Adrenal gland (tissue), 12 donors: ENCODE results near the gene CACNB4. TPM values are rescaled to one million over a fixed set of nuclear protein-coding genes. Genes with fewer than 3 reads are reported as not detected.
"Not testable (repeated sequence)": the region's sequence is repeated elsewhere in the genome, so short reads cannot be mapped to it uniquely, and the experiment has no call there.

Source experiments
- DNase-seq, 7 donors: peaks; one replicate each; pipeline ENCODE4 v3.0.0-alpha.2; 2019 to 2020
- H3K27ac ChIP-seq, 5 donors: fragments of 200-600 bp; sonication (generic) in 4 of 5; 1 replicate in 3 of 5; 2 replicates in 2 of 5; pipeline versions ENCODE4 v1.5.1 to v1.8.0; 2016 to 2020; ENCODE audit warnings: mild to moderate bottlenecking in 1 of 5
- H3K27me3 ChIP-seq: fragments of 200-600 bp; 2 replicates; pipeline ENCODE4 v1.8.0; 2021
- H3K36me3 ChIP-seq, 2 donors: fragments of 200-600 bp; replicated peaks in 1 of 2; 1 replicate in 1 of 2; 2 replicates in 1 of 2; pipeline versions ENCODE4 v1.5.1 to v1.8.0; 2018 to 2022
- H3K4me1 ChIP-seq, 2 donors: fragments of 200-600 bp; replicated peaks in 1 of 2; 1 replicate in 1 of 2; 2 replicates in 1 of 2; pipeline versions ENCODE4 v1.5.1 to v1.8.0; 2018 to 2021
- H3K4me3 ChIP-seq, 4 donors: fragments of 200-600 bp; sonication (generic) in 3 of 4; one replicate each; pipeline ENCODE4 v1.5.1; 2016 to 2018
- H3K9me3 ChIP-seq, 3 donors: fragments of 200-600 bp; sonication (generic) in 1 of 3; replicated peaks in 1 of 3; 1 replicate in 2 of 3; 2 replicates in 1 of 3; pipeline versions ENCODE4 v1.5.1 to v1.8.0; 2016 to 2021
- CTCF ChIP-seq, 6 experiments: fragments of 450-650 bp in 4 of 6; fragments of 200-600 bp in 2 of 6; sonication (generic) in 1 of 6; IDR thresholded peaks; 1 replicate in 5 of 6; 2 replicates in 1 of 6; pipeline versions ENCODE4 v1.5.1 to v1.8.0; 2016 to 2021; ENCODE audit warnings: antibody characterized with exemption in 6 of 6, mild to moderate bottlenecking in 2 of 6, moderate library complexity in 1 of 6
- POLR2A ChIP-seq, 2 donors: fragments of 450-650 bp; IDR thresholded peaks; one replicate each; pipeline ENCODE4 v1.6.1; 2017; ENCODE audit warnings: antibody characterized with exemption in 2 of 2, mild to moderate bottlenecking in 2 of 2, moderate library complexity in 1 of 2
- WGBS, 4 donors: extraction: QIAGEN DNeasy Blood & Tissue Kit in 2 of 4; methylation state at CpG; one replicate each; pipeline versions ENCODE4 v1.1.5 to v1.1.7; 2013 to 2017; 5-methylcytosine and 5-hydroxymethylcytosine counted together
- intact Hi-C, 2 donors: fragments of 100-400 bp; cut with DNase I; formaldehyde crosslinking; loops; one replicate each; pipeline versions ENCODE4 v1.14.1 to v1.15.0; 2022 to 2023
- polyA plus RNA-seq, 3 donors: library from polyadenylated mRNA; stranded (reverse); fragments of 200-250 nt in 2 of 3; fragments of 350-450 nt in 1 of 3; fragmentation: Illumina TruSeq in 1 of 3; extraction: RNeasy Lipid Tissue Mini Kit (QIAGEN cat#74804) in 1 of 3; gene quantifications; one replicate each; pipeline ENCODE4 v1.2.3, GENCODE V29; 2013 to 2014
- total RNA-seq, 9 donors: library from RNA; depleted of rRNA in 4 of 9; stranded (reverse); fragments of >200 nt in 4 of 9; fragments of 120-200 nt in 1 of 9; fragmentation: NEBNext Ultra II Directional in 1 of 9; extraction: Animal tissue kit (Norgen Biotek cat#: 25700) in 1 of 9; gene quantifications; one replicate each; pipeline versions ENCODE4 v1.1.0 to v1.2.4, GENCODE V29; 2013 to 2023
- donor health status: healthy with polysubstance abuse.
- donor health status: Bipolar disorder and iron deficiency.
- donor health status: DM: yes; HTN: yes; CAD: no.
- donor health status: DM: no; HTN: no; CAD: no.
- donor health status: DM: no; HTN: no; CAD: no.
- donor health status: DM: yes; HTN: yes; CAD: no.

CACNB4 gene
- total and polyA plus RNA-seq, 12 donors: 0.60 to 8.5 (median 1.9) TPM

- no peak overlapping the region for H3K27ac ChIP-seq
- H3K36me3 ChIP-seq: no peaks in the 10 kb centered on the region
- no peaks in the 10 kb centered on the region for H3K9me3 ChIP-seq
- 65 to 82% (median 75%) methylated on average over 7 of the region's 7 CpGs for WGBS, 4 donors
- no peak for TF ChIP-seq CTCF (IDR thresholded peaks at IDR 0.05)
- TF ChIP-seq POLR2A (IDR thresholded peaks at IDR 0.05): no peak
- no peaks in the 10 kb centered on the region for H3K4me1 ChIP-seq
- no peaks in the 10 kb centered on the region for H3K27me3 ChIP-seq
- DNase-seq: no peak
- intact Hi-C loops: no loop called here
- H3K4me3 ChIP-seq: no peak overlapping the region
Measured at GRCh38 chr2:152031747-152032306, 67.0 kb downstream of the CACNB4 start.

GRCh38 chr2:152030596-152031328 is 68.1 kb downstream of the CACNB4 start:
- WGBS, 4 donors: 77 to 87% (median 81%) methylated on average over 4 of the region's 4 CpGs
- DNase-seq, H3K4me1 ChIP-seq, intact Hi-C loops, H3K27ac ChIP-seq, H3K4me3 ChIP-seq, H3K27me3 ChIP-seq, H3K9me3 ChIP-seq, H3K36me3 ChIP-seq: not testable (repeated sequence)

- no peak for TF ChIP-seq POLR2A (IDR thresholded peaks at IDR 0.05)
- TF ChIP-seq CTCF (IDR thresholded peaks at IDR 0.05): no peak
- H3K36me3 ChIP-seq: no peaks in the 10 kb centered on the region
- H3K9me3 ChIP-seq: no peaks in the 10 kb centered on the region
- 46 to 62% (median 55%) methylated on average over 5 of the region's 5 CpGs for WGBS, 4 donors
- intact Hi-C loops: loop anchor here in 1 of 2 donors (10.0 kb wide), 2 partner anchors 214 to 414 kb away; no protein-coding TSS in a partner anchor
- no peak overlapping the region for H3K4me3 ChIP-seq
- no peak for DNase-seq
- no peak overlapping the region for H3K27ac ChIP-seq
- no peaks in the 10 kb centered on the region for H3K27me3 ChIP-seq
- H3K4me1 ChIP-seq: no peaks in the 10 kb centered on the region
Measured at GRCh38 chr2:152028182-152028862, 70.5 kb downstream of the CACNB4 start.

GRCh38 chr2:152025678-152026287 is 73.1 kb downstream of the CACNB4 start:
- peak in 1 of 2 donors; percentile 10 for TF ChIP-seq POLR2A (IDR thresholded peaks at IDR 0.05)
- TF ChIP-seq CTCF (IDR thresholded peaks at IDR 0.05): peak; percentile 90 to 99 (median 98)
- H3K27me3 ChIP-seq: no peaks in the 10 kb centered on the region
- WGBS, 4 donors: 14 to 17% (median 16%) methylated on average over 15 of the region's 15 CpGs
- H3K36me3 ChIP-seq: no peaks in the 10 kb centered on the region
- H3K4me3 ChIP-seq: peak overlapping the region in 2 of 4 donors; percentile 39 to 58
- DNase-seq: peak; percentile 81 to 95 (median 91)
- no peaks in the 10 kb centered on the region for H3K4me1 ChIP-seq
- intact Hi-C loops: loop anchor here in 1 of 2 donors (10.0 kb wide), 2 partner anchors 211 to 411 kb away; no protein-coding TSS in a partner anchor
- H3K27ac ChIP-seq: peak overlapping the region in 1 of 5 donors; percentile 17
- no peaks in the 10 kb centered on the region for H3K9me3 ChIP-seq
